ENCODE measurements around the gene PDE3A. TPM values are rescaled to one million over a fixed set of nuclear protein-coding genes. Genes with fewer than 3 reads are reported as not detected.
"Not testable (repeated sequence)": the region's sequence is repeated elsewhere in the genome, so short reads cannot be mapped to it uniquely, and the experiment has no call there.

The PDE3A gene
- 10 to 100 TPM in 1 of 3 donors, 1 to 10 TPM in 2; 7.0 to 11.5 (median 9.4) TPM for total RNA-seq

DNA sequence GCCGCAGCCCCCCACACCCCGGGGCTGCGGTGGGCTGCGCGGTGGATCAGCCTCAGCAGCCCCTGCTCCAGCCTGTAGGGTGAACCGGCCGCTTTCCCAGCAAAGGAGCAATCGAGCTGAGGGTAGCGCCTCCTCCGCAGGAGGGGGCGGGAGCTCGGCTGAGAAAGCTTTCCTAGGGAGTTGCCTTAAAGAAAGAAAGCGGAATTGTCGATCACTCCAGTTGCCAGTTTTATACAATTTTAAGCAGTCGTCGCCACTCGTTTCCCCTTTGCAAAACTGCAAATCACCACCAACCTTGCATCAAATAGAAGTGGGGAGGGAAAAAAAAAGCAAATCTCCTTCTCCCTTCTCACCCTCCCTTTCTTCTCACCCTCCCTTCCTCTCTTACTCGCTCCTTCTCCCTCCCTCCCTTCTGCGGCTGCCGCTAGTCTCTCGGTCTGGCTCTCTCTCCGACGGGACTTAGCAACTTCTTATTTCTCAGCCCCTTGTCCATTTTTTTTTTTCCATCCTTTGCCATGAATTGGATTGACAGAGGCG, at the start of gene PDE3A:
PDE3A (plus strand) TSS at position 424 of the 537 bp plus-strand sequence. CDS start 748 bp downstream, outside the sequence.
- Histone ChIP-seq H3K9me3 (no peaks in the 10 kb centered on the region), H3K36me3 (no peaks in the 10 kb centered on the region), H3K4me1 (no peaks in the 10 kb centered on the region), H3K27me3 (peaks cover 0 to 15% of the 10 kb centered on the region in 2 donors), H3K4me3 (peak within 1 kb of the TSS; percentile 56 to 78 (median 59)), H3K27ac (peak within 1 kb of the TSS; percentile 29 to 85)
- intact Hi-C loops (cut with DNase I; ENCODE audit: low total_unique reads) = no loop called here
- DNase-seq (ENCODE audit: low spot score in 2 of 2) = no peak
- TF ChIP-seq POLR2A (IDR thresholded peaks at IDR 0.05) = no peak
- no peak for TF ChIP-seq POLR2AphosphoS5 (IDR thresholded peaks at IDR 0.05)
- TF ChIP-seq, protein P1, sequence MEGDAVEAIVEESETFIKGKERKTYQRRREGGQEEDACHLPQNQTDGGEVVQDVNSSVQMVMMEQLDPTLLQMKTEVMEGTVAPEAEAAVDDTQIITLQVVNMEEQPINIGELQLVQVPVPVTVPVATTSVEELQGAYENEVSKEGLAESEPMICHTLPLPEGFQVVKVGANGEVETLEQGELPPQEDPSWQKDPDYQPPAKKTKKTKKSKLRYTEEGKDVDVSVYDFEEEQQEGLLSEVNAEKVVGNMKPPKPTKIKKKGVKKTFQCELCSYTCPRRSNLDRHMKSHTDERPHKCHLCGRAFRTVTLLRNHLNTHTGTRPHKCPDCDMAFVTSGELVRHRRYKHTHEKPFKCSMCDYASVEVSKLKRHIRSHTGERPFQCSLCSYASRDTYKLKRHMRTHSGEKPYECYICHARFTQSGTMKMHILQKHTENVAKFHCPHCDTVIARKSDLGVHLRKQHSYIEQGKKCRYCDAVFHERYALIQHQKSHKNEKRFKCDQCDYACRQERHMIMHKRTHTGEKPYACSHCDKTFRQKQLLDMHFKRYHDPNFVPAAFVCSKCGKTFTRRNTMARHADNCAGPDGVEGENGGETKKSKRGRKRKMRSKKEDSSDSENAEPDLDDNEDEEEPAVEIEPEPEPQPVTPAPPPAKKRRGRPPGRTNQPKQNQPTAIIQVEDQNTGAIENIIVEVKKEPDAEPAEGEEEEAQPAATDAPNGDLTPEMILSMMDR (IDR thresholded peaks at IDR 0.05) = no peak

DNA sequence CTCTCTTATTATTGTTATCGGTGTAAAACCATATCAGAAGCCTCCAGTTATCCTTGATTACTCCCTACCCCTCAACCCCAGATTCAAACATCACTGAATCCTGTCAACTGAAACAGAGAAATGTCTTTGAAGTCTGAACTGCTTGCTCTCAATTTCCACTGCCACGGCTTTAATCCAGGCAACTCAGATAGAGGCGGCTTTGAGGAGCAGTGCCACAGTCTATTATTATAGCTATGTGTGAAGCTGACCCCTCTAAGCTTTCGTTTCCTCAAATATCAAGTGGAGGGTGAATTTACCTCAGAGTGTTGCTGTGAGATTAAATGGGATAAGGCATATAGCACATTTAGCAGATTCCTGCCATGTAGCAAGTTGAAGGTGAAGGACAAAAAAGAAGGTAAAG, 49.0 kb upstream of the PDE3A start:
- TF ChIP-seq, protein P1 (IDR thresholded peaks at IDR 0.05) = no peak
- TF ChIP-seq POLR2A (IDR thresholded peaks at IDR 0.05) (no peak), POLR2AphosphoS5 (IDR thresholded peaks at IDR 0.05) (no peak)
- intact Hi-C loops (cut with DNase I; ENCODE audit: low total_unique reads) = no loop called here
- Histone ChIP-seq H3K4me1 (no peaks in the 10 kb centered on the region), H3K9me3 (no peaks in the 10 kb centered on the region), H3K27me3 (no peaks in the 10 kb centered on the region), H3K27ac (no peak overlapping the region), H3K4me3 (no peak overlapping the region), H3K36me3 (no peaks in the 10 kb centered on the region)
- DNase-seq (ENCODE audit: low spot score in 2 of 2) = no peak

DNA sequence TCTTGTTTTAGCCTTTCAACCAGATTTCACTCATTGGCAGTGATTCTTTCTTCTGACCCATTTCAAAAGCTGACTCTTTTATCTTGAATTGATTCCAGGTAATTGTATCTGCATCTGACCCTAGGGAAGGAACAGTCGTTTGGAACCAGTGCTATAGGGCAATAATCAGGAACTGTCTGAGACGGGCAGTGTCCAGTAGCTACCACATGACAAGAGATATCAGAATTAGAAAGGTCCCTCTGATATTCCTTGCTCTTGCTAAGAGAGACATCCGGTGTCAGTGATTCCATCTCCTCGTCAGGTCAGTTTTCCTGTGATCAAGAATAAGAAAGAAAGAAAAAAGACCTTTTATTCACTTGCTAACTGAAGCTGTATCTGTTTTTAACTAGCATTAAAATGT, 47.8 kb upstream of the PDE3A start:
- no peak overlapping the region for H3K4me3 ChIP-seq
- DNase-seq (ENCODE audit: low spot score in 2 of 2) = no peak
- no peaks in the 10 kb centered on the region for H3K36me3 ChIP-seq
- no peaks in the 10 kb centered on the region for H3K9me3 ChIP-seq
- H3K4me1 ChIP-seq = no peaks in the 10 kb centered on the region
- TF ChIP-seq POLR2A (IDR thresholded peaks at IDR 0.05) (no peak), POLR2AphosphoS5 (IDR thresholded peaks at IDR 0.05) (no peak)
- TF ChIP-seq, protein P1 (IDR thresholded peaks at IDR 0.05) = no peak
- no peaks in the 10 kb centered on the region for H3K27me3 ChIP-seq
- no peak overlapping the region for H3K27ac ChIP-seq
- intact Hi-C loops (cut with DNase I; ENCODE audit: low total_unique reads) = no loop called here

DNA sequence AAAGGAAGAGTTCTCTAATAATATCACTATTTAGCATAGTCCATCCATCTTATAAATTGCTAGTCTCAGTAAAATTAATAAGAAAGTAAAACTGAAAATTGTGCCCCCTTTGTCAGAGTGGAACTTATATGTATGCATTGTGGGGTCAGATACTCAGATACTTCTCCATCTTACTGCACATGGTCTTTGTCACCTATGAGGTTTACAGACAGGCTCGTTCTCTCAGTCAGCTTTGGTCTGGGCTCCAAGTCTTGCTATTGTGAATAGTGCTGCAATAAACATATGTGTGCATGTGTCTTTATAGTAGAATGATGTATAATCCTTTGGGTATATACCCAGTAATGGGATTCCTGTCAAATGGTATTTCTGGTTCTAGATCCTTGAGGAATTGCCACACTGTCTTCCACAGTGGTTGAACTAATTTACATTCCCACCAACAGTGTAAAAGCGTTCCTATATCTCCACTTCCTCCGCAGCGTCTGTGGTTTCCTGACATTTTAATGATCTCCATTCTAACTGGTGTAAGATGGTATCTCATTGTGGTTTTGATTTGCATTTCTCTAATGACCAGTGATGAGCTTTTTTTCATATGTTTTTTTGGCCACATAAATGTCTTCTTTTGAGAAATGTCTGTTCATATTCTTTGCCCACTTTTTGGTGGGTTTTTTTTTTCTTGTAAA, 37.4 kb upstream of the PDE3A start:
- DNase-seq (ENCODE audit: low spot score in 2 of 2); H3K36me3 ChIP-seq; H3K4me1 ChIP-seq; H3K27ac ChIP-seq; H3K4me3 ChIP-seq; H3K27me3 ChIP-seq; intact Hi-C loops (cut with DNase I; ENCODE audit: low total_unique reads): not testable (repeated sequence)
- peaks cover 3 to 17% of the 10 kb centered on the region in 2 donors for H3K9me3 ChIP-seq

DNA sequence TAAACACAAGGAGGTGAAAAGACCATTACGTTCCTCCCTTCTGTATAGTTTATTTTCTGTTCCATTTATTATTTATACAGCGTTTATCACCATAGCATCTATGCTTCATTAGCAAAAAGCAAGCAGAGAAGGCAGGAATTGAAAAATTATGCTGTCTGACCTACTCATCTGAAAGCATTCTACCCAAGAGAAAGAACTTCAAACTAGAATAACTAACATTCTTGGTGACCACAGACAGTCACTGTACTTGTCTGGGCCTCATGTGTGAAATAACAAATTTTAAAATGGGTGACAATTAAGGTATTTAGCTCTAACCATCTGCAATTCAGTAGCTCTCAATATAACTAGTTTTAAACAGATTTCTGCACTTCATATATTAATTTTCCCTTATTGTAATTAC, 29.3 kb upstream of the PDE3A start:
- H3K4me3 ChIP-seq = no peak overlapping the region
- H3K36me3 ChIP-seq = no peaks in the 10 kb centered on the region
- intact Hi-C loops (cut with DNase I; ENCODE audit: low total_unique reads) = no loop called here
- H3K9me3 ChIP-seq = peaks cover 8 to 21% of the 10 kb centered on the region in 2 donors
- H3K27ac ChIP-seq = no peak overlapping the region
- H3K4me1 ChIP-seq = no peaks in the 10 kb centered on the region
- no peak for DNase-seq (ENCODE audit: low spot score in 2 of 2)
- no peak for TF ChIP-seq POLR2AphosphoS5 (IDR thresholded peaks at IDR 0.05)
- no peak for TF ChIP-seq POLR2A (IDR thresholded peaks at IDR 0.05)
- TF ChIP-seq, protein P1 (IDR thresholded peaks at IDR 0.05) = no peak
- no peaks in the 10 kb centered on the region for H3K27me3 ChIP-seq

Measured in breast epithelium (tissue), 4 donors.